Measurements from ENCODE around the gene ARSK. TPM values are rescaled to one million over a fixed set of nuclear protein-coding genes. Genes with fewer than 3 reads are reported as not detected.

The ARSK gene
- total and polyA plus RNA-seq, 2 donors (not counting 1 experiment from before 2014, with no cell fraction given): 3.7 to 5.1 TPM

- H3K9me3 ChIP-seq (ENCODE audit: control extremely low read depth in 1 of 3, control insufficient read depth in 2 of 3, insufficient read depth in 1 of 3, low read length in 2 of 3): no peaks in the 10 kb centered on the region
- Mint-ChIP-seq H3K9me3 (ENCODE audit: insufficient read depth) (no peaks in the 10 kb centered on the region), H3K4me3 (no peak overlapping the region), H3K27me3 (no peaks in the 10 kb centered on the region), H3K27ac (no peak overlapping the region), H3K4me1 (no peaks in the 10 kb centered on the region)
- H4K20me1 ChIP-seq (ENCODE audit: control insufficient read depth, insufficient read depth, low read length, poor library complexity, severe bottlenecking): no peaks in the 10 kb centered on the region
- no peak for ATAC-seq (ENCODE audit: low read depth)
- H3K4me1 ChIP-seq (ENCODE audit: control insufficient read depth in 2 of 2, insufficient read depth in 2 of 2, low read length in 2 of 2): no peaks in the 10 kb centered on the region
- no peak overlapping the region for H3K4me3 ChIP-seq (ENCODE audit: control extremely low read depth in 1 of 5, extremely low read depth in 1 of 5, insufficient read depth in 1 of 5, low read depth in 2 of 5, low read length in 4 of 5)
- CTCF ChIA-PET: interaction anchor here (1.2 kb wide), 1 partner anchor 8 kb away, joined by 3 read pairs; no protein-coding TSS in a partner anchor
- no peak overlapping the region for H2AFZ ChIP-seq (ENCODE audit: insufficient read depth, low read depth, low read length, poor library complexity, severe bottlenecking)
- POLR2A ChIA-PET: no interaction called here
- no peaks in the 10 kb centered on the region for H3K27me3 ChIP-seq (replicated peaks in 1 of 4; ENCODE audit: control extremely low read depth in 1 of 4, control insufficient read depth in 3 of 4, insufficient read depth in 4 of 4, low read length in 3 of 4)
- no peak for DNase-seq
- WGBS (ENCODE audit: insufficient coverage): 91% methylated on average over 4 of the region's 4 CpGs
- H3K4me2 ChIP-seq (replicated peaks; ENCODE audit: low read depth, low read length, poor library complexity, severe bottlenecking): no peak overlapping the region
- H3K79me2 ChIP-seq (ENCODE audit: control insufficient read depth, insufficient read depth, low read length): no peaks in the 10 kb centered on the region
- no peak overlapping the region for H3K9ac ChIP-seq (ENCODE audit: low read length)
- no peak overlapping the region for H3K27ac ChIP-seq (ENCODE audit: low read length in 2 of 2)
- intact Hi-C loops (cut with micrococcal nuclease): no loop called here
- TF ChIP-seq EZH2 (IDR thresholded peaks at IDR 0.05; ENCODE audit: borderline replicate concordance, insufficient read depth, low read depth, low read length, poor library complexity, severe bottlenecking) (no peak), CTCF (IDR thresholded peaks at IDR 0.05) (no peak)
- peaks cover 0 to 9% of the 10 kb centered on the region in 2 experiments for H3K36me3 ChIP-seq (replicated peaks in 1 of 2; ENCODE audit: control extremely low read depth in 1 of 2, control insufficient read depth in 1 of 2, extremely low read depth in 1 of 2, insufficient read depth in 2 of 2, low read length in 1 of 2)
Measured at GRCh38 chr5:95564450-95564849, 9.5 kb downstream of the ARSK start.

GRCh38 chr5:95565280-95565920 lies 10.5 kb downstream of the ARSK start:
- TF ChIP-seq EZH2 (IDR thresholded peaks at IDR 0.05; ENCODE audit: borderline replicate concordance, insufficient read depth, low read depth, low read length, poor library complexity, severe bottlenecking): no peak
- Histone ChIP-seq H4K20me1 (ENCODE audit: control insufficient read depth, insufficient read depth, low read length, poor library complexity, severe bottlenecking) (no peaks in the 10 kb centered on the region), H3K9ac (ENCODE audit: low read length) (no peak overlapping the region), H3K79me2 (ENCODE audit: control insufficient read depth, insufficient read depth, low read length) (no peaks in the 10 kb centered on the region), H3K4me2 (replicated peaks; ENCODE audit: low read depth, low read length, poor library complexity, severe bottlenecking) (no peak overlapping the region), H3K9me3 (ENCODE audit: control extremely low read depth in 1 of 3, control insufficient read depth in 2 of 3, insufficient read depth in 1 of 3, low read length in 2 of 3) (no peaks in the 10 kb centered on the region), H2AFZ (ENCODE audit: insufficient read depth, low read depth, low read length, poor library complexity, severe bottlenecking) (no peak overlapping the region), H3K4me3 (ENCODE audit: control extremely low read depth in 1 of 5, extremely low read depth in 1 of 5, insufficient read depth in 1 of 5, low read depth in 2 of 5, low read length in 4 of 5) (no peak overlapping the region), H3K36me3 (replicated peaks in 1 of 2; ENCODE audit: control extremely low read depth in 1 of 2, control insufficient read depth in 1 of 2, extremely low read depth in 1 of 2, insufficient read depth in 2 of 2, low read length in 1 of 2) (peaks cover 0 to 9% of the 10 kb centered on the region in 2 experiments), H3K4me1 (ENCODE audit: control insufficient read depth in 2 of 2, insufficient read depth in 2 of 2, low read length in 2 of 2) (no peaks in the 10 kb centered on the region), H3K27me3 (replicated peaks in 1 of 4; ENCODE audit: control extremely low read depth in 1 of 4, control insufficient read depth in 3 of 4, insufficient read depth in 4 of 4, low read length in 3 of 4) (no peaks in the 10 kb centered on the region), H3K27ac (ENCODE audit: low read length in 2 of 2) (no peak overlapping the region)
- Mint-ChIP-seq H3K27ac (no peak overlapping the region), H3K4me1 (no peaks in the 10 kb centered on the region), H3K4me3 (no peak overlapping the region), H3K9me3 (ENCODE audit: insufficient read depth) (no peaks in the 10 kb centered on the region), H3K27me3 (no peaks in the 10 kb centered on the region)
- ChIA-PET POLR2A (no interaction called here), CTCF (interaction anchor here (1.2 kb wide), 1 partner anchor 9 kb away, joined by 3 read pairs; no protein-coding TSS in a partner anchor)
- no CpG with 5 or more reads among the region's 4 CpGs for whole genome bisulfite sequencing (ENCODE audit: insufficient coverage)
- DNase-seq (no peak), ATAC-seq (ENCODE audit: low read depth) (no peak)
- intact Hi-C loops (cut with micrococcal nuclease): no loop called here

Data from B cell (primary cell).